DLD1 (cell line): Measurements from ENCODE around the gene JTB.
"Not testable (repeated sequence)": the region's sequence is repeated elsewhere in the genome, so short reads cannot be mapped to it uniquely, and the experiment has no call there.

Source experiments
- in situ Hi-C: cut with HindIII; loops from 2 replicates; pipeline ENCODE4 v1.10.0; 2017; ENCODE audit warnings: low sequenced_read_pairs

JTB gene

DNA sequence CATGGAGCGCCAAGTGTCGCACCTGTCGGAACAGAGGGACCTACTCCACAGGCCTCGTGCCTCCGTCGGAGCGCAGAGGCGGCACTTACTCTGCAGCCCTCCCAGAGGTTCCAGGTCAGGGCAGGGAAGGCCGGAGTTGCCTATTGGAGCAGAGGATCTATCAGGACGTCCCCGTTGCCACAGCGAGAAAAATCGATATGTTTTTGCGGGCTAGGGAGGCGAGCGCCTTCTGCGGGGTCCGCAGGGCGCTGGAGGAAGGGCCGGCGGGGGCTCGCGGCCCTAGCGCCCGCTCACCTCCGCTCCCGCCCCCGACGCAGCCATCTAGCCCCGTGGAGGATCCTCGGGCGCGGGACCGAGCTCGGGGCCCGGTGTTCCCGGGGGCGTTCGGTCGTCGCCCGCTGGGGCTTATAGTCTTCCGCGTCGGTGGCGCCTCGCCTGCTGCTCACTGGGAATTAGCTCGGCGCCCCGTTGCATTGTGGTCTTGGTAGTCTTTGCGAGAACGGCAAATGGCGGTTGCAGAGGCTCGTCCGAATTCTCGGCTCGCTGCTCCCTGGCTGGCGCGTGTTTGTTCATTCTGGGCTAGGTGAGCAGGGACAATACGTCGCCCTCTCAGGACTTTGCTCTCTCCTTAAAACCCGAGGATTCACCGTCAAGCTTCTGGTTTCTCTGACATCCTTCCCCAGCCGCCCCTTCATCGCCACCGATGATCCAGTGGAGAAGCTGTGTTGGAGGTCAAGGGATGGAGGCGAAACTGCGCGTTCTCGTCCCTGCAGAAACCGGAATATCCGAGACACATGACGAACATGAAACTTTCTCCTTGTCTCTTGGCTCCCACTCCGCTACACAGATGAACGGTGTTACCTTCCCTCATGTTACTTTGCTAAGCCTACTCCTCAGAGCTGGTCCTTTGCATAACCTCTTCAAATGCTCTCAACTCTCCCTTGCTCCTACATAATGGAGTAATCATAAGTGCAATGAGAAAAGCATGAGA lies at the start of gene JTB:
JTB (minus strand) TSS at position 425 of the 991 bp plus-strand sequence; CDS start at position 3, 422 bp downstream.
- in situ Hi-C loops, result no loop called here

DNA sequence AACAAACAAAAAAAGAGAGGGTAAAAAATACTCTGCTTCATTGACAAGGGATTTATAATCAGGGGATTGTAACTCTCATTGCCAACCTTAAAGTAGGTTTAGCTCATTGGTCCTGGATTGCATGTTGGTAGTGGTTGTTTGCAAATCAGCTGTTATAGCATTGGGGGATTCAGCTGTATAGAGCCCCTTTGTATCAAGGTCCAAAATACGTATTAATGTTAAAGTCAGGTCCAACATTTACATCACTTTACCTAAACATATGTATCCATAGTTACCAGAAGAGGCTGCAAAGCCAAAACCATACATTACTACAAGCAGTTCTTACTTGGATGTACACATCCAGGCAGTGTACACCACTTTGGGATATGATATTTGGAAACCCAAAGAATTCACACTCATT lies 42.5 kb upstream of the JTB start:
- in situ Hi-C loops, result no loop called here

DNA sequence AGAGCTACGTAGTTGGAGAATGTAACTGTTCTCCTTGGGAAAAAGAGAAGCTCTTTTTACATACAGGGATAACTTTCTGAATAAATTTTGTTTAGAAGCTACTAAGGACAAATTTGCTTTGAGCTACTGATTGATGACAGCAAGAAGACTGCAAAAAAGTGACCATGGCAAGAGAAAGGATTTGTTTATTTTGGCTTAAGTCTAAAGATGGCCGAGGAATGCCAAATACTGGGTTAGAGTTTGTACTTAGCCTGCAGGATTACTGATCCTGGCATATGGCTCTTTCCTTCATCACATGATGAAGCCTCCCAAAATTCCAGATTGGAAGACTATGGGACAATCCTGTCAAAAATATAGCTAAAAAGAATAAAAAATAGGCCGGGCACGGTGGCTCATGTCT lies 41.8 kb upstream of the JTB start:
- in situ Hi-C loops, result no loop called here

DNA sequence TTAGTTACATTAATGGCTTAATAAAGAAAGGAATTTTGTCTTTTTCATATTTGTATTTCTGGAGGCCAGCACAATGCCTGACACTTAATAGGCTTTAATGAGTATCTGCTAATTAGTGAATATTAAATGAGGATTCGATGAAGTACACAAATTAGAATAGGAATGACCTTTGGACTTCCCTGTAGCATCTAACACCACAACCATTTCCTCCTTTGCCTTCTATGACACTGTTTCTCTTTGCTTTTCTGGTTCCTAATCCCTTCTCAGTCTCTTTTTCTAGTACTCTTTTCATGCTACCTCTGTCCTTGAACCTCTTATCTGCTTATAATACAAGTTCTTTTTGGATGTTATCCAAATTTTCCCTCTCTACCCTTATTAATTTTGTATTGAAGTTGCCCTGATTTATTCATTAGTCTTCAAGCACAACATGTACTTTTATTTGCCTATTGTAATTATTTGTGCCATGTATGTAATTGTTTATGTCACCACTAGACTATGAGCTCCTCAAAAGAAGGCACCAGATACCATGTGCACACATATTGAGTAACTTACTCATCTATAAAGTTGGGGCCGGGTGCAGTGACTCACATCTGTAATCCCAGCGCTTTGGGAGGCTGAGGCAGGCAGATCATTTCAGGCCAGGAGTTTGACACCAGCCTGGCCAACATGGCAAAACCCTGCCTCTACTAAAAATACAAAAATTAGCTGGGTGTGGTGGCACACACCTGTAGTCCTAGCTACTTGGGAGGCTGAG lies 36.9 kb upstream of the JTB start:
- in situ Hi-C loops, result no loop called here

DNA sequence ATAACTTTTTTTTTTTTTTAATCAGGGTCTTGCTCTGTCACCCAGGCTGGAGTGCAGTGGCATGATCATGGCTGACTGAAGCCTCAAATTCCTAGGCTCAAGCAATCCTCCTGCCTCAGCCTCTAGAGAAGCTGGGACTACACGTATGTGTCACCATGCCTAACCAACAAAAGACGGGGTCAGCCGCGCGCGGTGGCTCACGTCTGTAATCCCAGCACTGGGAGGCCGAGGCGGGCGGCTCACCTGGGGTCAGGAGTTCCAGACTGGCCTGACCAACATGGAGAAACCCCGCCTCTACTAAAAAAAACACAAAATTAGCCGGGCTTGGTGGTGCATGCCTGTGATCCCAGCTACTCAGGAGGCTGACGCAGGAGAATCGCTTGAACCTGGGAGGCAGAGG lies 35.1 kb upstream of the JTB start:
- in situ Hi-C loops, result not testable (repeated sequence)

DNA sequence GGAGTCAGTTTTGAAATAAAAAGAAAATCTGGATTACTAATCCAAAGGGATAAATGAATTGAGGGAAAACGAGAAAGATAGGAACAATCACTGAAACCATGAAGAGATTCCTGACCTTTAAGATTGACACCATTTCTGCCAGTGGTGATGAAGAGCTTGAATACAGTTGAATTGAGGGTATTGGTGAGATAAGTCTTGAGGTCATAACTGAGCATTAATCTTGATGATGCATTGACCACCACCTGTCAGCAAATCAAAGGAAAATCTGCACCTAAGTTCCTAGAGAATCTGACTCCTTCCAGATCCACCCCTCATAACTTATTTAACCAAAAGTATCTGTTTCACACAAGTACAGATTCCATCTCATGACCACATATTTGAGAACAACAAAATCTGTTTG lies 34.7 kb upstream of the JTB start:
- in situ Hi-C loops, result no loop called here

DNA sequence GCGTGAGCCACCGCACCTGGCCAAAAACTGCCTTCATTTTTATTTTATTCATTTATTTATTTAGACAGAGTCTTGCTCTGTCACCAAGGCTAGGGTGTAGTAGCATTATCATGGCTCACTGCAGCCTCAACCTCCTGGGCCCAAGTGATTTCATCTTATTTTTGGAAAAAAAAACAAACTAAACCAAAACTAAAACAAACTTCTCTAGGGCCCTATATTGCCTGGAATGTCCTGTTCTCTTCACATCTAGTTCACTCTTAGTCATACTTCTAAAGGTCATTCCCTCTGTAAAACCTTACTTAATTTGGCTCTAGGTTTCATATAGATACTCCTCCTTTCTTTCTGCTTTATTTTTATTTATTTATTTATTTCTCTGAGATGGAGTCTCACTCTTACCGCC lies 28.7 kb upstream of the JTB start:
- in situ Hi-C loops, result no loop called here

DNA sequence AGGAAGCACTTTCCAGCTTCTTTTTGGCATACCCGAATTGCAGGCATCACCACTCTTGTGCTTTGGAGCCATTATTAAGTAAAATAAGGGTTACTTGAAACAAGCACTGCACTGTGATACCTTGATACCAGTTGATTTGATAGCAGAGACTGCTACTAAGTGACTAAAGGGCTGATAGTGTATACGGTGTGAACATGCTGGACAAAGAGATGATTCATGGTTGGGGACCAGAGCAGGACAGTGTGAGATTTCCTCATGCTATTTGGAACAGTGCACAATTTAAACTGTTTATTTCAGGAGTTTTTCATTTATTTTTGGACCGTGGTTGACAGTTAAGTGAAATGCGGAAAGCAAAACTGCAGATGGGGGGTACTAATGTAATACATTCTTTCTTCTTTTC lies 22.9 kb upstream of the JTB start:
- in situ Hi-C loops, result no loop called here

DNA sequence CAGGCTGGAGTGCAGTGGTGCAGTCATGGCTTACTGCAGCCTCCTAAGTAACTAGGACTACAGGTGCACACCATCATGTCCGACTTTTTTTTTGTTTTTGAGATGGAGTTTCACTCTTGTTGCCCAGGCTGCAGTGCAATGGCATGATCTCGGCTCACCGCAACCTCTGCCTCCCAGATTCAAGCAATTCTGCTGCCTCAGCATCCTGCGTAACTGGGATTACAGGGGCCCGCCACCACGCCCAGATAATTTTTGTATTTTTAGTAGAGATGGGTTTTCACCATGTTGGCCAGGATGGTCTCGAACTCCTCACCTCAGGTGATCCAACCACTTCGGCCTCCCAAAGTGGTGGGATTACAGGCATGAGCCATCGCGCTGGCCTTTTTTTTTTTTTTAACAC lies 19.4 kb upstream of the JTB start:
- in situ Hi-C loops, result not testable (repeated sequence)

DNA sequence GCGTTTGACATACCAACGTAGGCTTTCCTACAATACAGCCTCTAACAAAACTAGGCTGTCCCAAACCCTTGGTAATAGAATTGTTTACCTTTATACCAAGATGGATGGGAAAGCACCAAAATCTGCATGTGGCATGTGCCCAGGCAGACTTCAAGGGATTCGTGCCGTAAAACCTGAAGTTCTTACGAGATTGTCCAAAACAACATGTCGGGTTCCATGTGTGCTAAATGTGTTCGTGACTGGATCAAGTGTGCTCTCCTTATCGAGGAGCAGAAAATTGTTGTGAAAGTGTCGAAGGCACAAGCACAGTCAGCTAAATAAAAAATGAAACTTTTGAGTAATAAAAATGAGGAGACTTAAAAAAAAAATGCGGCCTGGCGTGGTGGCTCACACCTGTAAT lies 18.2 kb upstream of the JTB start:
- in situ Hi-C loops, result no loop called here

DNA sequence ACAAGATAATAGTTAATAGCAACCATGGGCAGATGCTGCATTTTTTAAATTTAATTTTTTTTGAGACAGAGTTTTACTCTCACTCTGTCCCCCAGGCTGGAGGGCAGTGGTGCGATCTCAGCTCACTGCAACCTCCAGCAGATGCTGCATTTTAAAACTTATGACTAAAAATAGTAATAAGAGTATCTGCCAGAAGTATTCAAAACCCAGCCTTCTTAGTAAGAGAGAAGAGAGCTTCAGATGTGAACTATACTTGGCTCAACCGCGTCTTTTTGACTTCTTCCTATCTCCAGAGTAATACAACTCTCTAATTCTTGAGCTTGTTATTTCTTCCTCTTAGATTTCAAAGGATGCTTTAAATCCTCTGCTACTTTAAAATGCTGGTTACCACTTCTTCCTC lies 17.7 kb upstream of the JTB start:
- in situ Hi-C loops, result no loop called here

DNA sequence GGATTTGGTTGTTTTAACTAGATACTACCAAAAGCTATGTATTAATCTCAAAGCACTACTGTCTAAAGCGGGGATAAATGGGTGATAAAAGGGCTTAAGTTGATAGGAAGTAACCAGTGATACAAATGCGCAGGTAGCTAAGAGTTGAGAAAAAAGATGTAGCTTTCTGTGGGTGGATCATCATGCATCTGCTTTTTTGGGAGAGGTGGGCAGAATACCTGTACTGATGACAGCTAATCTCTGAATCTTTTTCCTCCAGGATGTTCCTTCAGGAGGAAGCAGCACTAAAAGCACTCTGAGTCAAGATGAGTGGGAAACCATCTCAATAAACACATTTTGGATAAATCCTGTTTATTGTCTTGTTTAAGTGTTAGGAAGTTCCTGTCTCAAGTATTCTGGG lies 14.3 kb upstream of the JTB start:
- in situ Hi-C loops, result no loop called here

DNA sequence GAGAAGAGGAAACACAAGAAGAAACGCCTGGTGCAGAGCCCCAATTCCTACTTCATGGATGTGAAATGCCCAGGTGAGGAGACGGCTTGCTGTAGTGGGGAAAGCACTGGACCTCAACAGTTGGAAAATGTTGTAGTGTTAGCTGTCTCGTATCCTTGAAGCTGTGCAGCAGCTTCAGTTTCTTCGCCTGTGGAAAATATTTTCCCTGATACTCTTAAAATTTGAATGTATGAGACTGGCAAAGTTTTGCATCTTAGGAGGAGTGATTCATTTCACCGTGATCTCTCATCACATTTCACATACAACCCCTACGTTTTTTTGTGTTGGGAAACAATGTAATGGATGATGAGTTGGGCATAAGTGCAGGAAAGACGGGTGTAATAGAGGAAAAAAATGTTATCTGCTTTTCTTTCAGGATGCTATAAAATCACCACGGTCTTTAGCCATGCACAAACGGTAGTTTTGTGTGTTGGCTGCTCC lies 13.7 kb upstream of the JTB start:
- in situ Hi-C loops, result no loop called here

DNA sequence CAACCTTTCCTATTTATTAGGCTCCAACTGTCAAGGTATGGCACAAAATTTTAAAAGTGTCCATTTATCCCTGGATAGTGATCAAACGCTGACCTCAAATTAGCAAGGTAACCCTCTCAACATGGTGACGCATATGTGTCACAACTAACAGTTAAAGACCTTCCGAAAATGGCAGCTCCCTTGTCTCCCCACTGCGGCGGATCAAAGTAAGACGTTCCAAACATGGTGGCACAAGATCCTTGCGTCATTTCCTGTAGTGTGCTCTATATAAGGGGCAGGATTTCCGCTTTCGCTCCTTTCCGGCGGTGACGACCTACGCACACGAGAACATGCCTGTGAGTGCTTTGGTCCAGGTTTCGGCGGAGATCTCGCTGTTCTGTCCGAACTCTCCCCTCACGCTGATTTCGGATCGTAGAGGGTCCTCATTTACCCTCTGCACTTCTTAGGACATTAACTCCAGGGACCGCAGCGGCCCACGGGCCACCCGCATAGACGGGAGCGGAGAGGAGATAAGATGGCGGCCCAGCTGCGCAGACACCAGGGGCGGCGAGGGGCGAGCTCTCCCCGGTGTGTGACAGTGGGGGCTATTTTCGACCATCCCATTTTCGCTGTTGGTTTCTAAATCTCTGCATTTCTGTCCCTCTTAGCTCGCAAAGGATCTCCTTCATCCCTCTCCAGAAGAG lies 13.1 kb upstream of the JTB start, which contains the start of gene RPS27:
RPS27 (plus strand) TSS at position 295 of the 683 bp plus-strand sequence; CDS start at position 330, 35 bp downstream.
- in situ Hi-C loops, result no loop called here

DNA sequence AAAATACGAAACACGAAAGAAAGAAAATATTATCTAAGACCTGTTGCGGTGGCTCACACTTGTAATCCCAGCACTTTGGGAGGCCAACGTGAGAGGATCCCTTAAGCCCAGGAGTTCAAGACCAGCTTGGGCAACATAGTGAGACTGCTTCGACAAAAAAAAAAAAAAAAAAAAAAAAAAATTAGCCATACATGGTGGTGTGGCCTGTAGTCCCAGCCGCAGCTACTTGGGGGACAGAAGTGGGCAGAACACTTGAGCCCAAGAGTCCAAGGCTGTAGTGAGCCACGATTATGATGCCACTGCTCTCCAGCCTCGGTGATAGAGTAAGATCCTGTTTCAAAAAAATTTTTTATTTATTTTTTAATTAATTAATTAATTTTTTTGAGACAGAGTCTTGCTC lies 10.1 kb upstream of the JTB start:
- in situ Hi-C loops, result no loop called here

DNA sequence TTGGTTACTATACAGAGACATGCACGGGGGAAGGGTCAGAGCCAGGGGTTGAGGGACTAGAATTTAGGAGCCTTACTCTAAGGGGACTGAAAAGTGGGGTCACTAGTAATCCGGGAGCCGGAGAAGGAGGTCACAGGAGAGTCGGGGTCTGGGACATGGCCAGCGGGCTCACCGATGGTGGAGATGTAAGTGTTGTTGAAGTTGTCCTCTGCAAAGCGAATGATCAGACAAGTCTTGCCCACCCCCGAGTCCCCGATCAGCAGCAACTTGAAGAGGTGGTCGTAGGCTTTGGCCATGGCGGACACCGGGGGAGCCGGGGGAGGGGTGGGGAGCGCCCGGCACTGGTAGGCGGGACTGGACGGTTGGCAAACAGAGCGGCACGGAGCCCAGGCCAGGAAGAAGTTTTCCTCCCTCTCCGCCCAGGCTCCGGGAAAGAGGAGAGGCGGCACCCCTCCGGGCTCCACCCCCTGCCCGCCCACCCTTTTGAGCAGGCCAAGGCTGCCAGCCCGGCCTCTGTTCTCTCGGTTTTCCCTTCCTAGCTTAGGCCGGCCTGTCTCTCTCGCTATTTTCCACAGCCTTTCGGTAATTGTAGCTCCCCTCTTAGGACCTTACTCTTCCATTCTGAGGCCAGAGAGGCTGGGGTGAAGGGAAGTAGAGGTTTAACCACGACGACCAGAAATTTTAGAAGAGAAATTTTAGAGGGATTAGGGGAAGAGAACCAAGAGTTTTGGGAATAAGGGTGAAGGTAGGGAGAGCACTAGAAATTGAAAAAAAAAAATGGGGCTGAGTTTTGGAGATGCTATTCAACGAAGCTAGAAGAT lies 8.7 kb upstream of the JTB start, which contains the start of gene RAB13:
RAB13 (minus strand) TSS at position 399 of the 821 bp plus-strand sequence; CDS start at position 296, 103 bp downstream.
- in situ Hi-C loops, result no loop called here

DNA sequence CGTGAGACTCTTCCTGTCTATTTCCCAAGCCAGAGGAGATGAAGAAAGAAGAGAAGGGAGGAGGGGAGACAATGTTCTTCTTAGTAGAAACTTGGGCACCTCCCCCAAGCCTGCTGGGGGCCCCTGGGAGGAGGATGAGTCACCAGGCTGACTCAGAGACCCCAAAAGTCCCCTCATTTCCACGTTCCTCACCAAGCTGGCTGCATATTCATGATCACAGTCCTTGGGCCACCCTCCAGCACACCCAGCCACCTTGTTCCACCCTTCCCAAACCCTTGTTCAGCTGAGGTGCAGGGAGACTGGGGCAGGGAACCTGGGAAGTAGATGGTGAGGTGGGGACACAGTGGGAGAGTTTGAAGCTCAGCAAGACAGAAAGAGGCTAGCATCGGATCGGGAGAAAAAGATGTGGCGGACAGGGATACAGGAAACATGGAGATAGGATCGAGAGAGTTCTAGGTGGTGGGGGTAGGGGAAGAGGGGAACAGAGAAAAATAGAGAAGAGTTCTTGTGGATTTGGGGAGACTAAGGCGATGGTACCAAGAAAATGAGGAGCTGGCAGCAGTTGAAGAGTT lies 8.0 kb upstream of the JTB start:
- in situ Hi-C loops, result no loop called here

DNA sequence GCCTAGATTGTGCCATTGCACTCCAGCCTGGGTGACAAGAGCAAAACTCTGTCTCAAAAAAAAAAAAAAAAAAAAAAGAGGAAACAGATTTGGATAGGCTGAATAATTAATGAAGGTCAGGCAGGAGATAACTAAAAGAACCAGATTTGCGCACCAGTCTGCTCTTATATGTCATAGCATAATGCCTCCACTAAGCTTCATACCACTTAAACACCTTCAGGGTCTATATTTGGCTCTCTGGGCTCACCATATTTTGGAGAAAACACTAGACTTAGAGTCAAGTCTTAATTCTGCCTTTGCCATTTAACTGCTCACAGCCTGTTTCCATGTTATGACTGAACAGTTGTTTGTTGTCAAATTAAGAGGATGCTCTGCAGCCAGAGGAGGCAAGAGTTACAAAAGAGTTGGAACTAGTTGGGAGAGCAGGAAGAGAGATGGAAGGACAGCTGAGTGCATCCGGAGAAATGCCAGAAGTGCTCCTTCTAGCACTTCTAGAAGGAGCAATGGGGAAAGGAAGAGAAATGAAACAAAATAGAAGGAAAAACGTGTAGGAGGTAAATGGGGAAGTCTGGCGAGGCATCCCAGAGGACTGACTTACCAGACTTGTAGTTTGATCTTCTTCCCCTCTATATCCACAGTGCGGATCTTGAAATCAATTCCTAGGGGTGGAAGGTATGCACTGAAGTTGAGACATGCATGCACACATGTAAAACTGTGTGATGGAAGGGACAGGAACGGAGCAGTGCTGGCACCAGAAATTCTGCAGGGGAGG lies 6.8 kb upstream of the JTB start:
- in situ Hi-C loops, result no loop called here

DNA sequence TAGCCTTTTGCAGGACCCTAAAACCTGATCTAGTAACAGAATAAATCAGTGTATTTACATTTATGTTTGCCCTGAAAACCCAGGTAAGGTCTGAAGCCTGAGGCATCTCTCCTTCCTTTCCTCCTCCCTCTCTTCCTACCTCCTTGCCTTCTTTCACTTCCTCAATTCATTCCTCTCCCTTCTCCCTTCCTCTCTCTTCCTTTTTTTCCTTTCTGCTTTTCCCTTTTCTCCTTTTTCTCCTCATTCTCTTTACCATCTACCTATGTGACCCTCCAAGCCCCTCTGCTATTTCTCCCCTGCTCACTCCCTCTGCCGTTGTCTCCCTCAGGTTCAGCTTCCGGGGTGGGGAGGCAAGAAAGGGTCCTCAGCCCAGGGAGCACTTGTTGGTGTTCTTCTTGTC lies 4.3 kb upstream of the JTB start:
- in situ Hi-C loops, result not testable (repeated sequence)
